ENCODE measurements around the gene AKAP9.
"Not testable (repeated sequence)": the region's sequence is repeated elsewhere in the genome, so short reads cannot be mapped to it uniquely, and the experiment has no call there.

The AKAP9 gene

GRCh38 chr7:92137557-92137956 lies 196.9 kb downstream of the AKAP9 start:
- H3K4me3 ChIP-seq = no peak overlapping the region
- peaks cover 0 to 9% (median 0%) of the 10 kb centered on the region in 11 experiments; a peak in 7 of 22 replicates for H4K20me1 ChIP-seq
- no peak overlapping the region for H3K27ac ChIP-seq

GRCh38 chr7:92141161-92141560 lies 200.5 kb downstream of the AKAP9 start:
- H4K20me1 ChIP-seq = no peaks in the 10 kb centered on the region
- no peaks in the 10 kb centered on the region for H3K36me3 ChIP-seq
- H3K27me3 ChIP-seq = no peaks in the 10 kb centered on the region
- no peak overlapping the region for H3K4me3 ChIP-seq
- no peak overlapping the region for H3K9ac ChIP-seq
- H3K27ac ChIP-seq = no peak overlapping the region
- no peak overlapping the region for H3K4me2 ChIP-seq
- H3K9me3 ChIP-seq (replicated peaks in 1 of 11) = peaks cover 0 to 39% (median 9%) of the 10 kb centered on the region in 11 experiments; a peak in 16 of 22 replicates
- H3K4me1 ChIP-seq = no peaks in the 10 kb centered on the region
- no peak for TF ChIP-seq Cebpa-rat (IDR thresholded peaks at IDR 0.05)

More at GRCh38 chr7:92137557-92137956, 196.9 kb downstream of the AKAP9 start:
- H3K27me3 ChIP-seq = no peaks in the 10 kb centered on the region
- H3K36me3 ChIP-seq = no peaks in the 10 kb centered on the region
- peaks cover 0 to 28% (median 6%) of the 10 kb centered on the region in 11 experiments; a peak in 14 of 22 replicates for H3K9me3 ChIP-seq (replicated peaks in 1 of 11)
- TF ChIP-seq Cebpa-rat (IDR thresholded peaks at IDR 0.05) = no peak
- H3K9ac ChIP-seq = no peak overlapping the region
- H3K4me1 ChIP-seq = peaks cover 10 to 23% (median 16%) of the 10 kb centered on the region in 10 experiments; a peak in 19 of 20 replicates
- H3K4me2 ChIP-seq = no peak overlapping the region

GRCh38 chr7:92142791-92143190 lies 202.1 kb downstream of the AKAP9 start:
- not testable (repeated sequence) for H3K4me3 ChIP-seq, H3K27ac ChIP-seq, H3K9ac ChIP-seq, H3K27me3 ChIP-seq, H3K36me3 ChIP-seq, H3K4me2 ChIP-seq, H4K20me1 ChIP-seq, H3K4me1 ChIP-seq
- H3K9me3 ChIP-seq (replicated peaks in 1 of 11) = peaks cover 0 to 39% (median 9%) of the 10 kb centered on the region in 11 experiments; a peak in 16 of 22 replicates

GRCh38 chr7:92143192-92143880 lies 202.7 kb downstream of the AKAP9 start:
- H3K4me3 ChIP-seq, H3K27ac ChIP-seq, H3K4me2 ChIP-seq, H4K20me1 ChIP-seq, H3K36me3 ChIP-seq, H3K27me3 ChIP-seq, H3K4me1 ChIP-seq, H3K9ac ChIP-seq: not testable (repeated sequence)
- H3K9me3 ChIP-seq (replicated peaks in 1 of 11) = peaks cover 0 to 39% (median 9%) of the 10 kb centered on the region in 11 experiments; a peak in 16 of 22 replicates

GRCh38 chr7:92149736-92150239 lies 209.1 kb downstream of the AKAP9 start:
- no peaks in the 10 kb centered on the region for H3K9me3 ChIP-seq (replicated peaks in 1 of 11)
- H3K27ac ChIP-seq = no peak overlapping the region
- no peak overlapping the region for H3K4me2 ChIP-seq
- no peaks in the 10 kb centered on the region for H4K20me1 ChIP-seq
- no peak overlapping the region for H3K9ac ChIP-seq
- H3K36me3 ChIP-seq = no peaks in the 10 kb centered on the region
- H3K4me1 ChIP-seq = peaks cover 0 to 1% (median 0%) of the 10 kb centered on the region in 10 experiments; a peak in 1 of 20 replicates
- peak in 3 of 11 experiments; percentile 22 to 60 (median 38); a peak in 2 of 22 replicates for TF ChIP-seq Cebpa-rat (IDR thresholded peaks at IDR 0.05)
- H3K27me3 ChIP-seq = no peaks in the 10 kb centered on the region
- no peak overlapping the region for H3K4me3 ChIP-seq

- H3K9ac ChIP-seq = no peak overlapping the region
- H3K4me2 ChIP-seq = no peak overlapping the region
- no peak for TF ChIP-seq Cebpa-rat (IDR thresholded peaks at IDR 0.05)
Observed at GRCh38 chr7:92150450-92151017, 209.9 kb downstream of the AKAP9 start.

GRCh38 chr7:92155108-92155739 lies 214.6 kb downstream of the AKAP9 start:
- H3K9me3 ChIP-seq (replicated peaks in 1 of 11) = no peaks in the 10 kb centered on the region
- H3K4me2 ChIP-seq = peak overlapping the region in 2 of 11 experiments; percentile 28 to 53; a peak in 3 of 22 replicates
- no peaks in the 10 kb centered on the region for H3K27me3 ChIP-seq
- H3K36me3 ChIP-seq = no peaks in the 10 kb centered on the region
- no peak overlapping the region for H3K9ac ChIP-seq
- H3K4me1 ChIP-seq = peaks cover 0 to 13% (median 0%) of the 10 kb centered on the region in 10 experiments; a peak in 4 of 20 replicates
- no peak overlapping the region for H3K4me3 ChIP-seq
- H4K20me1 ChIP-seq = no peaks in the 10 kb centered on the region
- no peak overlapping the region for H3K27ac ChIP-seq
- no peak for TF ChIP-seq Cebpa-rat (IDR thresholded peaks at IDR 0.05)

More at GRCh38 chr7:92150450-92151017, 209.9 kb downstream of the AKAP9 start:
- Histone ChIP-seq H3K36me3 (no peaks in the 10 kb centered on the region), H3K27me3 (no peaks in the 10 kb centered on the region), H4K20me1 (no peaks in the 10 kb centered on the region), H3K4me1 (peaks cover 0 to 9% (median 0%) of the 10 kb centered on the region in 10 experiments; a peak in 4 of 20 replicates), H3K9me3 (replicated peaks in 1 of 11) (no peaks in the 10 kb centered on the region), H3K27ac (no peak overlapping the region), H3K4me3 (no peak overlapping the region)

GRCh38 chr7:92156990-92157389 lies 216.3 kb downstream of the AKAP9 start:
- Histone ChIP-seq H3K4me3 (no peak overlapping the region), H3K9ac (no peak overlapping the region), H3K9me3 (replicated peaks in 1 of 11) (no peaks in the 10 kb centered on the region), H3K4me1 (peaks cover 0 to 13% (median 0%) of the 10 kb centered on the region in 10 experiments; a peak in 4 of 20 replicates), H3K36me3 (no peaks in the 10 kb centered on the region), H4K20me1 (no peaks in the 10 kb centered on the region), H3K27me3 (no peaks in the 10 kb centered on the region), H3K4me2 (no peak overlapping the region), H3K27ac (no peak overlapping the region)
- TF ChIP-seq Cebpa-rat (IDR thresholded peaks at IDR 0.05) = no peak
